HepG2 (cell line): Measurements from ENCODE around the gene PKLR. TPM values are rescaled to one million over a fixed set of nuclear protein-coding genes. Genes with fewer than 3 reads are reported as not detected.
A peak's percentile ranks its signal among the peaks of the same experiment; 100 is the strongest.

ENCODE experiments used
- CC2D1A ChIP-seq: sonication (generic); formaldehyde crosslinking; IDR thresholded peaks from 2 replicates; pipeline ENCODE4 v1.8.1; 2023; ENCODE audit warnings: mild to moderate bottlenecking, missing genetic modification reagents
- CHD4 ChIP-seq: fragments of 200-600 bp; sonication (generic); IDR thresholded peaks from 2 replicates; pipeline ENCODE4 v1.7.0; 2017; ENCODE audit warnings: mild to moderate bottlenecking, low read length, borderline replicate concordance
- FOXC1 ChIP-seq: sonication (generic); formaldehyde crosslinking; IDR thresholded peaks from 2 replicates; pipeline ENCODE4 v1.8.0; 2022; ENCODE audit warnings: mild to moderate bottlenecking, missing genetic modification reagents, borderline replicate concordance
- GZF1 ChIP-seq: sonication (generic); formaldehyde crosslinking; IDR thresholded peaks from 2 replicates; pipeline ENCODE4 v1.5.1; 2020; ENCODE audit warnings: mild to moderate bottlenecking, missing genetic modification reagents
- RAD51 ChIP-seq: fragments of 450-650 bp; IDR thresholded peaks from 2 replicates; pipeline ENCODE4 v1.6.1; 2016; ENCODE audit warnings: borderline replicate concordance
- TCF12 ChIP-seq, 2 experiments: fragments of 450-650 bp in 1 of 2; sonication (generic) in 1 of 2; formaldehyde crosslinking in 1 of 2; IDR thresholded peaks; 2 replicates each; pipeline versions ENCODE4 v1.6.1 to v1.8.0; 2017 to 2022; ENCODE audit warnings: antibody characterized with exemption in 1 of 2, mild to moderate bottlenecking in 1 of 2, missing genetic modification reagents in 1 of 2, moderate library complexity in 1 of 2
- ZNF232 ChIP-seq: sonication (generic); formaldehyde crosslinking; IDR thresholded peaks from 2 replicates; pipeline ENCODE4 v1.4.0; 2020; ENCODE audit warnings: missing genetic modification reagents, borderline replicate concordance
- ZNF34 ChIP-seq: sonication (generic); formaldehyde crosslinking; IDR thresholded peaks from 2 replicates; pipeline ENCODE4 v1.4.0; 2020; ENCODE audit warnings: mild to moderate bottlenecking, missing genetic modification reagents, borderline replicate concordance
- ZNF644 ChIP-seq: IDR thresholded peaks from 2 replicates; pipeline ENCODE4 v1.6.1; 2016; ENCODE audit warnings: low read depth
- polyA plus RNA-seq, 8 experiments: library from polyadenylated mRNA; depleted of rRNA in 3 of 8; stranded (reverse) in 7 of 8; unstranded in 1 of 8; fragments of >200 nt; fragmentation: Illumina TruSeq in 4 of 8; extraction: Trizol in 4 of 8; gene quantifications; 2 replicates each; pipeline versions ENCODE4 v1.2.1 to v1.2.3, GENCODE V29; 2011 to 2016; ENCODE audit warnings: low read depth in 4 of 8, missing spikeins in 1 of 8, mixed read lengths in 1 of 8; ENCODE audit not compliant: insufficient read depth in 1 of 8
- total RNA-seq, 5 experiments: library from RNA; depleted of rRNA; stranded (reverse); fragments of >200 nt; fragmentation: Illumina TruSeq; extraction: Trizol; gene quantifications; 2 replicates each; pipeline ENCODE4 v1.2.3, GENCODE V29; 2016; ENCODE audit warnings: low read depth in 1 of 5
- TF ChIP-seq, protein P1 (sequence below): sonication (generic); formaldehyde crosslinking; IDR thresholded peaks from 2 replicates; pipeline ENCODE4 v1.4.0; 2020; ENCODE audit warnings: mild to moderate bottlenecking, missing genetic modification reagents
- TF ChIP-seq, protein P2 (sequence below): sonication (generic); formaldehyde crosslinking; IDR thresholded peaks from 2 replicates; pipeline ENCODE4 v1.4.0; 2020; ENCODE audit warnings: mild to moderate bottlenecking, missing genetic modification reagents
- TF ChIP-seq, protein P3 (sequence below): sonication (generic); formaldehyde crosslinking; IDR thresholded peaks from 2 replicates; pipeline ENCODE4 v1.4.0; 2020; ENCODE audit warnings: missing genetic modification reagents
- TF ChIP-seq, protein P4 (sequence below): sonication (generic); formaldehyde crosslinking; IDR thresholded peaks from 2 replicates; pipeline ENCODE4 v1.4.0; 2020; ENCODE audit warnings: missing genetic modification reagents, low read depth, mild to moderate bottlenecking, borderline replicate concordance

Gene PKLR
- total and polyA plus RNA-seq, 2 of the 13 experiments (the other 11 are each of a cell fraction or from before 2014, with no cell fraction given): 10.3 to 29.3 TPM

DNA sequence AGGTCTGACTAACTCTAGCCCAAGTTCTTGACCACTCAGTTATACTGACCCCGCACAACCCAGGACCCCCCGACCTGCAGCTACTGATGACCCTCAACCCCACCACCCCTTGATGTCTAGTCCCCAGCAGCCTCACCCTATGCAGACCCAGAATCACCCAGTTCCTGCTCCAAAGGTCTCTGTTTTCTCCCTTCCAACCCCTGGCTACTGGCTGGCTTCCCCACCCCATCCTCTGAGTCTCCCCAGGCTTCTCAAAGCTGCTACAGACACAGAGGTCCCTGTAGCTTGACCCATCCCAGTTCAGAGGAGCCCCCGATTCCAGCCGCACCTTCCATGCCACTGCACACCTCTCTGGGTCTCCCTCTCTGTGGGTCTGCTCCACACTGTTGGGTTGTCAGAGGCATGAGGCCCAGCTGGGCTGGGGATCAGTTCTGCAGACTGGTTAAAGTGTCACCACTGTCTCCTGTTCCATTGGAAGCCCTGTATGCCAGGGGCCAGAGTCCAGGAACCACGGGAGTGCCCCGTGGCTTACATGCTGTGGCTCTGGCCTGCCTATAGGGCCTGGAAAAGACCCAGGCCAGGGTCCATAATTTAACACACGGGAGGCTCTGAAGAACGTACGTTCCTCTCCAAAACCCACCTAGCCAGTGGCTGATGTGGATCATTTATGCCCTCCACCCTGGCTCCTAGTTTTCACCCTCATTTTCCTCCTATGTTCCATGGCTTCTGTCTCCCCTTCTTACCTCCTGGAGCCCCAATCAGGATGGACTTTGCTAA is 497 bp downstream of the PKLR start (continued):
- TF ChIP-seq, protein P1, sequence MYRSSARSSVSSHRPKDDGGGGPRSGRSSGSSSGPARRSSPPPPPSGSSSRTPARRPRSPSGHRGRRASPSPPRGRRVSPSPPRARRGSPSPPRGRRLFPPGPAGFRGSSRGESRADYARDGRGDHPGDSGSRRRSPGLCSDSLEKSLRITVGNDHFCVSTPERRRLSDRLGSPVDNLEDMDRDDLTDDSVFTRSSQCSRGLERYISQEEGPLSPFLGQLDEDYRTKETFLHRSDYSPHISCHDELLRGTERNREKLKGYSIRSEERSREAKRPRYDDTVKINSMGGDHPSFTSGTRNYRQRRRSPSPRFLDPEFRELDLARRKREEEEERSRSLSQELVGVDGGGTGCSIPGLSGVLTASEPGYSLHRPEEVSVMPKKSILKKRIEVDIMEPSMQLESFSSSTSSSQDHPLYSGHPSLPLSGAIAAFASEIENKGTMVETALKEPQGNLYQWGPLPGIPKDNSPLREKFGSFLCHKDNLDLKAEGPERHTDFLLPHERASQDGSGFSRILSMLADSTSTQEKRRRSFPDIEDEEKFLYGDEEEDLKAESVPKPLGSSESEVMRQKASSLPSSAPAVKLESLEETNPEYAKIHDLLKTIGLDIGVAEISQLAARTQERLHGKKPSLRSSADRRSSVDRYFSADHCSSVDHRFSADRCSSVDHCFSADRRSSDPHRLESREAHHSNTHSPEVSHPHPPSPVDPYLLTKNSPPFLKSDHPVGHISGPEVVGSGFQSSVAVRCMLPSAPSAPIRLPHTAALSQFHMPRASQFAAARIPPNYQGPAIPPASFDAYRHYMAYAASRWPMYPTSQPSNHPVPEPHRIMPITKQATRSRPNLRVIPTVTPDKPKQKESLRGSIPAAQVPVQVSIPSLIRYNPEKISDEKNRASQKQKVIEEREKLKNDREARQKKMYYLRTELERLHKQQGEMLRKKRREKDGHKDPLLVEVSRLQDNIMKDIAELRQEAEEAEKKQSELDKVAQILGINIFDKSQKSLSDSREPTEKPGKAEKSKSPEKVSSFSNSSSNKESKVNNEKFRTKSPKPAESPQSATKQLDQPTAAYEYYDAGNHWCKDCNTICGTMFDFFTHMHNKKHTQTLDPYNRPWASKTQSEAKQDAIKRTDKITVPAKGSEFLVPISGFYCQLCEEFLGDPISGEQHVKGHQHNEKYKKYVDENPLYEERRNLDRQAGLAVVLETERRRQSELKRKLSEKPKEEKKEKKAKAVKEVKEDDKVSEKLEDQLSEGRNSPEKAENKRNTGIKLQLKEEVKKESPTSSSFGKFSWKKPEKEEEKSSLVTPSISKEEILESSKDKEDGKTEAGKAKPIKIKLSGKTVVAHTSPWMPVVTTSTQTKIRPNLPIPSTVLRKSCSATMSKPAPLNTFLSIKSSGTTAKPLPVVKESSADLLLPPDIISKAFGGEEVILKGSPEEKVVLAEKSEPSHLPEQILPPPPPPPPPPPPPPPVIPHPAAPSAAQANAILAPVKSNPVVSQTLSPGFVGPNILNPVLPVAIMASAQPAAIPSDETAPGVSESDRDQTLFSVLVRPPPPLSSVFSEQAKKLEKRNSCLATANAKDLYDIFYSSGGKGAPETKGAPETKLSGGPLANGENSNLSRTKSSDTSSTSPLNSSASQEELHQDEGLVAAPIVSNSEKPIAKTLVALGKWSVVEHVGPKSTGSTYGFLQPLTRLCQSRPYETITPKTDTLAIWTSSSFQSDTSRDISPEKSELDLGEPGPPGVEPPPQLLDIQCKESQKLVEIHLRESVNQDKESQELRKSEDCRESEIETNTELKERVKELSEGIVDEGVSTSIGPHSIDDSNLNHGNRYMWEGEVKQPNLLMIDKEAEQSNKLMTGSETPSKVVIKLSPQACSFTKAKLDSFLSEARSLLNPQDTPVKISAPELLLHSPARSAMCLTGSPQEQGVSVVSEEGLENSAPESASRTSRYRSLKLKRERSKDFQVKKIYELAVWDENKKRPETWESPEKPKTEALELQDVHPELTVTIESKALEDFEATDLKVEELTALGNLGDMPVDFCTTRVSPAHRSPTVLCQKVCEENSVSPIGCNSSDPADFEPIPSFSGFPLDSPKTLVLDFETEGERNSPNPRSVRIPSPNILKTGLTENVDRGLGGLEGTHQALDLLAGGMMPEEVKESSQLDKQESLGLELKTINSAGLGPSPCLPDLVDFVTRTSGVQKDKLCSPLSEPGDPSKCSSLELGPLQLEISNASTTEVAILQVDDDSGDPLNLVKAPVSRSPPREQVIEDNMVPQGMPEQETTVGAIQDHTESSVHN (CRISPR knock-in tag): 0 out of 2 replicates have a peak, but pooled peaks have one; percentile 62
- TF ChIP-seq CC2D1A: no peak
- TF ChIP-seq, protein P2, sequence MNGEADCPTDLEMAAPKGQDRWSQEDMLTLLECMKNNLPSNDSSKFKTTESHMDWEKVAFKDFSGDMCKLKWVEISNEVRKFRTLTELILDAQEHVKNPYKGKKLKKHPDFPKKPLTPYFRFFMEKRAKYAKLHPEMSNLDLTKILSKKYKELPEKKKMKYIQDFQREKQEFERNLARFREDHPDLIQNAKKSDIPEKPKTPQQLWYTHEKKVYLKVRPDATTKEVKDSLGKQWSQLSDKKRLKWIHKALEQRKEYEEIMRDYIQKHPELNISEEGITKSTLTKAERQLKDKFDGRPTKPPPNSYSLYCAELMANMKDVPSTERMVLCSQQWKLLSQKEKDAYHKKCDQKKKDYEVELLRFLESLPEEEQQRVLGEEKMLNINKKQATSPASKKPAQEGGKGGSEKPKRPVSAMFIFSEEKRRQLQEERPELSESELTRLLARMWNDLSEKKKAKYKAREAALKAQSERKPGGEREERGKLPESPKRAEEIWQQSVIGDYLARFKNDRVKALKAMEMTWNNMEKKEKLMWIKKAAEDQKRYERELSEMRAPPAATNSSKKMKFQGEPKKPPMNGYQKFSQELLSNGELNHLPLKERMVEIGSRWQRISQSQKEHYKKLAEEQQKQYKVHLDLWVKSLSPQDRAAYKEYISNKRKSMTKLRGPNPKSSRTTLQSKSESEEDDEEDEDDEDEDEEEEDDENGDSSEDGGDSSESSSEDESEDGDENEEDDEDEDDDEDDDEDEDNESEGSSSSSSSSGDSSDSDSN (CRISPR knock-in tag): peak; percentile 82
- TF ChIP-seq ZNF644 (CRISPR knock-in tag): peak; percentile 97
- TF ChIP-seq, protein P3, sequence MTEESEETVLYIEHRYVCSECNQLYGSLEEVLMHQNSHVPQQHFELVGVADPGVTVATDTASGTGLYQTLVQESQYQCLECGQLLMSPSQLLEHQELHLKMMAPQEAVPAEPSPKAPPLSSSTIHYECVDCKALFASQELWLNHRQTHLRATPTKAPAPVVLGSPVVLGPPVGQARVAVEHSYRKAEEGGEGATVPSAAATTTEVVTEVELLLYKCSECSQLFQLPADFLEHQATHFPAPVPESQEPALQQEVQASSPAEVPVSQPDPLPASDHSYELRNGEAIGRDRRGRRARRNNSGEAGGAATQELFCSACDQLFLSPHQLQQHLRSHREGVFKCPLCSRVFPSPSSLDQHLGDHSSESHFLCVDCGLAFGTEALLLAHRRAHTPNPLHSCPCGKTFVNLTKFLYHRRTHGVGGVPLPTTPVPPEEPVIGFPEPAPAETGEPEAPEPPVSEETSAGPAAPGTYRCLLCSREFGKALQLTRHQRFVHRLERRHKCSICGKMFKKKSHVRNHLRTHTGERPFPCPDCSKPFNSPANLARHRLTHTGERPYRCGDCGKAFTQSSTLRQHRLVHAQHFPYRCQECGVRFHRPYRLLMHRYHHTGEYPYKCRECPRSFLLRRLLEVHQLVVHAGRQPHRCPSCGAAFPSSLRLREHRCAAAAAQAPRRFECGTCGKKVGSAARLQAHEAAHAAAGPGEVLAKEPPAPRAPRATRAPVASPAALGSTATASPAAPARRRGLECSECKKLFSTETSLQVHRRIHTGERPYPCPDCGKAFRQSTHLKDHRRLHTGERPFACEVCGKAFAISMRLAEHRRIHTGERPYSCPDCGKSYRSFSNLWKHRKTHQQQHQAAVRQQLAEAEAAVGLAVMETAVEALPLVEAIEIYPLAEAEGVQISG (CRISPR knock-in tag): peak; percentile 87
- TF ChIP-seq ZNF34 (CRISPR knock-in tag): 0 out of 2 replicates have a peak, but pooled peaks have one; percentile 65
- no peak for TF ChIP-seq TCF12 (IDR thresholded peaks at IDR 0.05)
- no peak for TF ChIP-seq TCF12 (CRISPR knock-in tag; IDR thresholded peaks at IDR 0.05)
- TF ChIP-seq FOXC1 (CRISPR knock-in tag): peak; percentile 91
- peak; percentile 95 for TF ChIP-seq ZNF232
- no peak for TF ChIP-seq CHD4
- TF ChIP-seq, protein P4, sequence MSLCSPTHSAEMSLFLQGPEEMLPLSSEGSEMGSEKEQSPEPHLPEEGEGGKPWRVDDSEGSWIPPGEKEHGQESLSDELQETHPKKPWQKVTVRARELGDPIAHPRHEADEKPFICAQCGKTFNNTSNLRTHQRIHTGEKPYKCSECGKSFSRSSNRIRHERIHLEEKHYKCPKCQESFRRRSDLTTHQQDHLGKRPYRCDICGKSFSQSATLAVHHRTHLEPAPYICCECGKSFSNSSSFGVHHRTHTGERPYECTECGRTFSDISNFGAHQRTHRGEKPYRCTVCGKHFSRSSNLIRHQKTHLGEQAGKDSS (CRISPR knock-in tag): peak; percentile 90; the same call in 1 of the 2 replicates
- TF ChIP-seq GZF1 (CRISPR knock-in tag): no peak
- no peak for TF ChIP-seq RAD51
